ENCODE results near the gene MMD2.

MMD2 gene

DNA sequence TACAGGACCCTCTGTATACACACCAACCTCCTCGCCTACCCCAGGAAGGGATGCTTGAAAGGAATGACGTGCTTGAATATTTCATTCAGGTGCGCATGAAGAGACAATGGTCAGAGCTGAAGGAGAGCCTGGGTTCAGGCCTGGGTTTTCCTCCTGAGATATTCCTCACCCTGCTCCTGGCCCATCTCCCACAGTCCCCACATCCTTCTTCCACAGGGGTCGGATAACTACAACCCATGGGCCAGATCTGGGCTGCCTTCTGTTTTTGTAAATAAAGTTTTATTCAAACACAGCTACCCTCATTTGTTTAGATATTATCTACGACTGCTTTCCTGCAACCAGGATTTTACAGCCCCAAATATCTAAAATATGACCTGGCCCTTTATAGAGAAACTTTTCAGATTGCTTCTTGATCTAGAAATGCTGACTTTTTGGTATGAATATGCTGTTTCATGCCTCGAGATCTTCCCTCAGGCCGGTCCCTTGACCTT, 73.6 kb downstream of the MMD2 start:
- no peak for TF ChIP-seq EZH2 (IDR thresholded peaks at IDR 0.05; ENCODE audit: borderline replicate concordance, low read length)
- no peak for TF ChIP-seq CTCF (IDR thresholded peaks at IDR 0.05; ENCODE audit: low read length)
- H4K20me1 ChIP-seq (ENCODE audit: insufficient read depth, low read length): no peaks in the 10 kb centered on the region
- no peaks in the 10 kb centered on the region for H3K9me2 ChIP-seq (ENCODE audit: low read depth, low read length)
- no peaks in the 10 kb centered on the region for H3K4me1 ChIP-seq (ENCODE audit: insufficient read depth, low read length, severe bottlenecking)
- H3K27ac ChIP-seq (ENCODE audit: low read depth, low read length, poor library complexity, severe bottlenecking): no peak overlapping the region
- H3K36me3 ChIP-seq (ENCODE audit: insufficient read depth, low read length): no peaks in the 10 kb centered on the region
- no peak overlapping the region for H3K4me2 ChIP-seq (ENCODE audit: low read length)
- no peaks in the 10 kb centered on the region for H3K27me3 ChIP-seq (ENCODE audit: insufficient read depth, low read length)
- H3K9ac ChIP-seq (ENCODE audit: low read length): no peak overlapping the region
- no peaks in the 10 kb centered on the region for H3K9me3 ChIP-seq (ENCODE audit: low read length)
- no peak overlapping the region for H3K4me3 ChIP-seq (ENCODE audit: low read depth, low read length, poor library complexity, severe bottlenecking)
- no peaks in the 10 kb centered on the region for H3K79me2 ChIP-seq (ENCODE audit: insufficient read depth, low read length)
- H2AFZ ChIP-seq (ENCODE audit: low read length): no peak overlapping the region
- no peaks in the 10 kb centered on the region for H3F3A ChIP-seq (ENCODE audit: insufficient read depth, low read length)

GRCh38 chr7:4884164-4884563, 74.8 kb downstream of the MMD2 start:
- Histone ChIP-seq H3K4me1 (ENCODE audit: insufficient read depth, low read length, severe bottlenecking) (no peaks in the 10 kb centered on the region), H3K9ac (ENCODE audit: low read length) (no peak overlapping the region), H3F3A (ENCODE audit: insufficient read depth, low read length) (no peaks in the 10 kb centered on the region), H3K4me3 (ENCODE audit: low read depth, low read length, poor library complexity, severe bottlenecking) (no peak overlapping the region), H3K79me2 (ENCODE audit: insufficient read depth, low read length) (no peaks in the 10 kb centered on the region), H3K27ac (ENCODE audit: low read depth, low read length, poor library complexity, severe bottlenecking) (no peak overlapping the region), H3K27me3 (ENCODE audit: insufficient read depth, low read length) (no peaks in the 10 kb centered on the region), H3K9me2 (ENCODE audit: low read depth, low read length) (no peaks in the 10 kb centered on the region), H3K4me2 (ENCODE audit: low read length) (no peak overlapping the region), H3K9me3 (ENCODE audit: low read length) (no peaks in the 10 kb centered on the region), H2AFZ (ENCODE audit: low read length) (no peak overlapping the region), H4K20me1 (ENCODE audit: insufficient read depth, low read length) (no peaks in the 10 kb centered on the region), H3K36me3 (ENCODE audit: insufficient read depth, low read length) (no peaks in the 10 kb centered on the region)
- TF ChIP-seq EZH2 (IDR thresholded peaks at IDR 0.05; ENCODE audit: borderline replicate concordance, low read length) (no peak), CTCF (IDR thresholded peaks at IDR 0.05; ENCODE audit: low read length) (no peak)

GRCh38 chr7:4883372-4884144, 75.4 kb downstream of the MMD2 start, which contains the start of gene RADIL:
Gene RADIL, minus strand, starts transcription at chr7:4883716. Its CDS starts 5,577 bp downstream, at chr7:4878139.
- Histone ChIP-seq H3K4me3 (ENCODE audit: low read depth, low read length, poor library complexity, severe bottlenecking) (no peak within 1 kb of the TSS), H3K4me2 (ENCODE audit: low read length) (no peak within 1 kb of the TSS), H3K9me3 (ENCODE audit: low read length) (no peaks in the 10 kb centered on the region), H3K9ac (ENCODE audit: low read length) (no peak within 1 kb of the TSS), H3K4me1 (ENCODE audit: insufficient read depth, low read length, severe bottlenecking) (no peaks in the 10 kb centered on the region), H3K36me3 (ENCODE audit: insufficient read depth, low read length) (no peaks in the 10 kb centered on the region), H3K27ac (ENCODE audit: low read depth, low read length, poor library complexity, severe bottlenecking) (no peak within 1 kb of the TSS), H3K27me3 (ENCODE audit: insufficient read depth, low read length) (no peaks in the 10 kb centered on the region), H2AFZ (ENCODE audit: low read length) (no peak within 1 kb of the TSS), H3K79me2 (ENCODE audit: insufficient read depth, low read length) (no peaks in the 10 kb centered on the region), H3F3A (ENCODE audit: insufficient read depth, low read length) (no peaks in the 10 kb centered on the region), H3K9me2 (ENCODE audit: low read depth, low read length) (no peaks in the 10 kb centered on the region), H4K20me1 (ENCODE audit: insufficient read depth, low read length) (no peaks in the 10 kb centered on the region)
- TF ChIP-seq EZH2 (IDR thresholded peaks at IDR 0.05; ENCODE audit: borderline replicate concordance, low read length) (no peak), CTCF (IDR thresholded peaks at IDR 0.05; ENCODE audit: low read length) (peak; percentile 15; the same call in 1 of the 2 replicates)
